Measurements from ENCODE around the gene LONRF2.

LONRF2 gene

DNA sequence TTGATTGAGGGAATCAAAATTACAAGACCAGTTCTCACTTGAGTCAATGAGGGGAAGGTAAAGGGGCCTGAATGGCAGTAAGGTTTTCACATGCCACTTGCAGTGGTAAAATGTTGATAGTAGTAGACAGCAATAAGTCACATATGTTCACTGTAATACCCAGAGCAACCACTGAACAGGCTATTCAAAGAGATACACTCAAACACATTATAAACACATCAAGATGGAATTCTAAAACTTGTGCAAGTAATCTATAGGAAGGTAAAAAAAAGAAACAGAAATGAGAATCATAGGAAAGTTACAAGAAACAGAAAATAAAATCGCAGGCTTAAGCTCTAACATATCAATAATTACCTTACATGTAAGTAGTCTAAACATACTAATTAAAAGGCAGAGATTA lies 93.3 kb downstream of the LONRF2 start:
- H3K4me3 ChIP-seq (ENCODE audit: low read length), result no peak overlapping the region
- TF ChIP-seq CTCF (conservative IDR thresholded peaks at IDR 0.05; ENCODE audit: low read depth, low read length), result peak; percentile 15
- DNase-seq (ENCODE audit: low read depth), result no peak

DNA sequence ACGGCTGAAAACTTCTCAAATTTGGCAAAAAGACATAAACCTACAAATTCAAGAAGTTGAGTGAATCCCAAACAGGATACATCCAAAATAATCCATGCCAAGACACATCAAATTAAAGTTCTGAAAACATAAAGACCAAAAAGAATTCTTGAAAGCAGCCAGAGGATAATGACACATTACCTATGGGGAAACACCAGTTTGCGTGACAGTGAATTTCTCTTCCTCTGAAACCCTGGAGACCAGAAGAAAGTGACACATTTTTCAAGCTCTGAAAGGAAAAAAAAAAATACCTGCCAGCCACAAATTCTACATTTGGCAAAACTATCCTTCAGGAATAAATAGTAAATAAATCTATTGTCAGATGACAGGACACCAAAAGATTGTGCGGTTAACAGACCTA lies 93.9 kb downstream of the LONRF2 start:
- no peak overlapping the region for H3K4me3 ChIP-seq (ENCODE audit: low read length)
- no peak for DNase-seq (ENCODE audit: low read depth)
- no peak for TF ChIP-seq CTCF (conservative IDR thresholded peaks at IDR 0.05; ENCODE audit: low read depth, low read length)

GRCh38 chr2:100224988-100225710 lies 97.2 kb downstream of the LONRF2 start:
- no peak for DNase-seq (ENCODE audit: low read depth)
- TF ChIP-seq CTCF (conservative IDR thresholded peaks at IDR 0.05; ENCODE audit: low read depth, low read length), result no peak
- no peak overlapping the region for H3K4me3 ChIP-seq (ENCODE audit: low read length)

- H3K4me3 ChIP-seq (ENCODE audit: low read length), result no peak overlapping the region
- DNase-seq (ENCODE audit: low read depth), result no peak
- TF ChIP-seq CTCF (conservative IDR thresholded peaks at IDR 0.05; ENCODE audit: low read depth, low read length), result no peak
These were observed 98.8 kb downstream of the LONRF2 start for GRCh38 chr2:100223502-100223901.
